Neural cell (in vitro differentiated cells): ENCODE data around the gene SYCP2. TPM values are rescaled to one million over a fixed set of nuclear protein-coding genes. Genes with fewer than 3 reads are reported as not detected.

Source experiments
- H2AFZ ChIP-seq: fragments of 200-600, 300-800 bp; sonication (generic), shearing (Covaris generic); 2 replicates; pipeline ENCODE4 v1.6.0; 2014; ENCODE audit warnings: low read depth, mild to moderate bottlenecking, antibody characterized with exemption, low read length, moderate library complexity
- H3F3A ChIP-seq: fragments of 200-600 bp; shearing (Covaris generic); 2 replicates; pipeline ENCODE4 v1.6.1; 2016; ENCODE audit warnings: mild to moderate bottlenecking, moderate library complexity, mixed read lengths, antibody characterized with exemption, low read length; ENCODE audit not compliant: insufficient read depth, poor library complexity, severe bottlenecking
- H3K27ac ChIP-seq: fragments of 200-600, 300-800 bp; sonication (generic), shearing (Covaris generic); 2 replicates; pipeline ENCODE4 v1.5.1; 2014; ENCODE audit warnings: mild to moderate bottlenecking, low read length, moderate library complexity
- H3K27me3 ChIP-seq: fragments of 300-800, 200-600 bp; sonication (generic), shearing (Covaris generic); 2 replicates; pipeline ENCODE4 v1.6.0; 2014; ENCODE audit warnings: mild to moderate bottlenecking, low read depth, low read length, moderate library complexity; ENCODE audit not compliant: insufficient read depth
- H3K36me3 ChIP-seq: fragments of 300-800, 200-600 bp; sonication (generic), shearing (Covaris generic); 2 replicates; pipeline ENCODE4 v1.5.1; 2014; ENCODE audit warnings: mild to moderate bottlenecking, antibody characterized with exemption, low read length, moderate library complexity; ENCODE audit not compliant: insufficient read depth
- H3K4me2 ChIP-seq: fragments of 300-800, 200-600 bp; sonication (generic), shearing (Covaris generic); 2 replicates; pipeline ENCODE4 v1.6.0; 2014; ENCODE audit warnings: mild to moderate bottlenecking, low read length
- H3K4me3 ChIP-seq: fragments of 300-800, 200-600 bp; sonication (generic), shearing (Covaris generic); 2 replicates; pipeline ENCODE4 v1.5.1; 2014; ENCODE audit warnings: mild to moderate bottlenecking, low read length, moderate library complexity
- H3K79me2 ChIP-seq: fragments of 200-600 bp; shearing (Covaris generic); replicated peaks from 2 replicates; pipeline ENCODE4 v1.6.0; 2014; ENCODE audit warnings: mild to moderate bottlenecking, low read length, moderate library complexity; ENCODE audit not compliant: insufficient read depth
- H3K9ac ChIP-seq: fragments of 300-800, 200-600 bp; sonication (generic), shearing (Covaris generic); 2 replicates; pipeline ENCODE4 v1.6.1; 2016; ENCODE audit warnings: mild to moderate bottlenecking, low read length, mixed read lengths
- H3K9me2 ChIP-seq: fragments of 200-600 bp; shearing (Covaris generic); 2 replicates; pipeline ENCODE4 v1.6.1; 2016; ENCODE audit warnings: mild to moderate bottlenecking, low read length, mixed read lengths; ENCODE audit not compliant: insufficient read depth
- H3K9me3 ChIP-seq: fragments of 200-600, 300-800 bp; sonication (generic), shearing (Covaris generic); 2 replicates; pipeline ENCODE4 v1.6.1; 2016; ENCODE audit warnings: mild to moderate bottlenecking, mixed run types, low read length, moderate library complexity, mixed read lengths
- H4K20me1 ChIP-seq: fragments of 200-600 bp; shearing (Covaris generic); 2 replicates; pipeline ENCODE4 v1.6.1; 2016; ENCODE audit warnings: mild to moderate bottlenecking, mixed run types; ENCODE audit not compliant: insufficient read depth
- EP300 ChIP-seq: fragments of 450-650 bp; conservative IDR thresholded peaks from 2 replicates; pipeline ENCODE4 v1.6.1; 2014; ENCODE audit warnings: antibody characterized with exemption, mild to moderate bottlenecking, moderate library complexity; ENCODE audit not compliant: poor library complexity, severe bottlenecking
- EZH2 ChIP-seq: fragments of 200-600, 300-800 bp; shearing (Covaris generic), sonication (generic); IDR thresholded peaks from 2 replicates; pipeline ENCODE4 v1.6.1; 2014; ENCODE audit warnings: antibody characterized with exemption, low read length, borderline replicate concordance, mild to moderate bottlenecking; ENCODE audit not compliant: insufficient read depth, poor library complexity, severe bottlenecking
- MXI1 ChIP-seq: fragments of 450-650 bp; conservative IDR thresholded peaks from 2 replicates; pipeline ENCODE4 v1.6.1; 2014; ENCODE audit warnings: antibody characterized with exemption, mild to moderate bottlenecking; ENCODE audit not compliant: poor library complexity, severe bottlenecking
- POLR2AphosphoS5 ChIP-seq: IDR thresholded peaks from 2 replicates; pipeline ENCODE4 v1.6.1; 2012
- RAD21 ChIP-seq: fragments of 450-650 bp; conservative IDR thresholded peaks from 2 replicates; pipeline ENCODE4 v1.6.1; 2014; ENCODE audit warnings: antibody characterized with exemption, mild to moderate bottlenecking, moderate library complexity
- SMC3 ChIP-seq: fragments of 450-650 bp; conservative IDR thresholded peaks from 2 replicates; pipeline ENCODE4 v1.6.1; 2014; ENCODE audit warnings: antibody characterized with exemption, mild to moderate bottlenecking, moderate library complexity; ENCODE audit not compliant: poor library complexity
- TAF1 ChIP-seq: IDR thresholded peaks from 2 replicates; pipeline ENCODE4 v1.6.1; 2012; ENCODE audit warnings: low read depth
- polyA plus RNA-seq: library from polyadenylated mRNA; depleted of rRNA; stranded (reverse); fragments of >200 nt; gene quantifications from 2 replicates; pipeline ENCODE4 v1.2.3, GENCODE V29; 2014
- TF ChIP-seq, protein P1 (sequence below): fragments of 450-650 bp; IDR thresholded peaks from 2 replicates; pipeline ENCODE4 v1.5.1; 2014; ENCODE audit warnings: antibody characterized with exemption, mild to moderate bottlenecking, moderate library complexity; ENCODE audit not compliant: poor library complexity, severe bottlenecking
- TF ChIP-seq, protein P2 (sequence below): IDR thresholded peaks from 2 replicates; pipeline ENCODE4 v1.6.1; 2012; ENCODE audit warnings: borderline replicate concordance

The SYCP2 gene
- polyA plus RNA-seq, 1 donor from 2014 or later = 1.4 TPM

GRCh38 chr20:59837623-59838394 lies 95.6 kb downstream of the SYCP2 start:
- H3K27me3 ChIP-seq = no peaks in the 10 kb centered on the region
- H3K4me2 ChIP-seq = no peak overlapping the region
- H3K4me3 ChIP-seq = no peak overlapping the region
- peaks cover 3% of the 10 kb centered on the region for H3K9me3 ChIP-seq
- no peaks in the 10 kb centered on the region for H4K20me1 ChIP-seq
- no peak overlapping the region for H3K9ac ChIP-seq
- H3K27ac ChIP-seq = no peak overlapping the region
- no peaks in the 10 kb centered on the region for H3K36me3 ChIP-seq
- no peak for TF ChIP-seq EP300
- TF ChIP-seq, protein P1, sequence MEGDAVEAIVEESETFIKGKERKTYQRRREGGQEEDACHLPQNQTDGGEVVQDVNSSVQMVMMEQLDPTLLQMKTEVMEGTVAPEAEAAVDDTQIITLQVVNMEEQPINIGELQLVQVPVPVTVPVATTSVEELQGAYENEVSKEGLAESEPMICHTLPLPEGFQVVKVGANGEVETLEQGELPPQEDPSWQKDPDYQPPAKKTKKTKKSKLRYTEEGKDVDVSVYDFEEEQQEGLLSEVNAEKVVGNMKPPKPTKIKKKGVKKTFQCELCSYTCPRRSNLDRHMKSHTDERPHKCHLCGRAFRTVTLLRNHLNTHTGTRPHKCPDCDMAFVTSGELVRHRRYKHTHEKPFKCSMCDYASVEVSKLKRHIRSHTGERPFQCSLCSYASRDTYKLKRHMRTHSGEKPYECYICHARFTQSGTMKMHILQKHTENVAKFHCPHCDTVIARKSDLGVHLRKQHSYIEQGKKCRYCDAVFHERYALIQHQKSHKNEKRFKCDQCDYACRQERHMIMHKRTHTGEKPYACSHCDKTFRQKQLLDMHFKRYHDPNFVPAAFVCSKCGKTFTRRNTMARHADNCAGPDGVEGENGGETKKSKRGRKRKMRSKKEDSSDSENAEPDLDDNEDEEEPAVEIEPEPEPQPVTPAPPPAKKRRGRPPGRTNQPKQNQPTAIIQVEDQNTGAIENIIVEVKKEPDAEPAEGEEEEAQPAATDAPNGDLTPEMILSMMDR = no peak
- TF ChIP-seq MXI1 = no peak
- TF ChIP-seq POLR2AphosphoS5 = no peak
- no peak for TF ChIP-seq RAD21
- no peak for TF ChIP-seq SMC3
- TF ChIP-seq TAF1 = no peak
- TF ChIP-seq, protein P2, sequence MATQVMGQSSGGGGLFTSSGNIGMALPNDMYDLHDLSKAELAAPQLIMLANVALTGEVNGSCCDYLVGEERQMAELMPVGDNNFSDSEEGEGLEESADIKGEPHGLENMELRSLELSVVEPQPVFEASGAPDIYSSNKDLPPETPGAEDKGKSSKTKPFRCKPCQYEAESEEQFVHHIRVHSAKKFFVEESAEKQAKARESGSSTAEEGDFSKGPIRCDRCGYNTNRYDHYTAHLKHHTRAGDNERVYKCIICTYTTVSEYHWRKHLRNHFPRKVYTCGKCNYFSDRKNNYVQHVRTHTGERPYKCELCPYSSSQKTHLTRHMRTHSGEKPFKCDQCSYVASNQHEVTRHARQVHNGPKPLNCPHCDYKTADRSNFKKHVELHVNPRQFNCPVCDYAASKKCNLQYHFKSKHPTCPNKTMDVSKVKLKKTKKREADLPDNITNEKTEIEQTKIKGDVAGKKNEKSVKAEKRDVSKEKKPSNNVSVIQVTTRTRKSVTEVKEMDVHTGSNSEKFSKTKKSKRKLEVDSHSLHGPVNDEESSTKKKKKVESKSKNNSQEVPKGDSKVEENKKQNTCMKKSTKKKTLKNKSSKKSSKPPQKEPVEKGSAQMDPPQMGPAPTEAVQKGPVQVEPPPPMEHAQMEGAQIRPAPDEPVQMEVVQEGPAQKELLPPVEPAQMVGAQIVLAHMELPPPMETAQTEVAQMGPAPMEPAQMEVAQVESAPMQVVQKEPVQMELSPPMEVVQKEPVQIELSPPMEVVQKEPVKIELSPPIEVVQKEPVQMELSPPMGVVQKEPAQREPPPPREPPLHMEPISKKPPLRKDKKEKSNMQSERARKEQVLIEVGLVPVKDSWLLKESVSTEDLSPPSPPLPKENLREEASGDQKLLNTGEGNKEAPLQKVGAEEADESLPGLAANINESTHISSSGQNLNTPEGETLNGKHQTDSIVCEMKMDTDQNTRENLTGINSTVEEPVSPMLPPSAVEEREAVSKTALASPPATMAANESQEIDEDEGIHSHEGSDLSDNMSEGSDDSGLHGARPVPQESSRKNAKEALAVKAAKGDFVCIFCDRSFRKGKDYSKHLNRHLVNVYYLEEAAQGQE = no peak
- no peak for TF ChIP-seq EZH2
- H3K79me2 ChIP-seq = no peaks in the 10 kb centered on the region
- H3K9me2 ChIP-seq = no peaks in the 10 kb centered on the region
- H2AFZ ChIP-seq = no peak overlapping the region
- H3F3A ChIP-seq = no peaks in the 10 kb centered on the region

- Histone ChIP-seq H4K20me1 (no peaks in the 10 kb centered on the region), H3K27ac (no peak overlapping the region), H3K9me2 (no peaks in the 10 kb centered on the region), H3K9me3 (peaks cover 3% of the 10 kb centered on the region), H3K9ac (no peak overlapping the region), H3F3A (no peaks in the 10 kb centered on the region), H3K4me3 (no peak overlapping the region), H3K4me2 (no peak overlapping the region), H2AFZ (no peak overlapping the region), H3K79me2 (no peaks in the 10 kb centered on the region), H3K36me3 (no peaks in the 10 kb centered on the region), H3K27me3 (no peaks in the 10 kb centered on the region)
- TF ChIP-seq, protein P1 = no peak
- no peak for TF ChIP-seq SMC3
- no peak for TF ChIP-seq MXI1
- no peak for TF ChIP-seq RAD21
- TF ChIP-seq, protein P2 = no peak
- no peak for TF ChIP-seq POLR2AphosphoS5
- no peak for TF ChIP-seq EZH2
- TF ChIP-seq TAF1 = no peak
- no peak for TF ChIP-seq EP300
Observed at GRCh38 chr20:59836767-59837166, 96.7 kb downstream of the SYCP2 start.
